ENCODE measurements around the gene PHF11.

GRCh38 chr13:49539313-49539712, 43.6 kb downstream of the PHF11 start:
- TF ChIP-seq CTCF (conservative IDR thresholded peaks at IDR 0.05; ENCODE audit: low read length) (no peak), EZH2phosphoT487 (IDR thresholded peaks at IDR 0.05; ENCODE audit: borderline replicate concordance, low read depth, low read length) (no peak)

Data from OCI-LY7 (cell line).